HUES64 (cell line): Measurements from ENCODE around the gene AR.

Source experiments
- H3K27ac ChIP-seq: 2 replicates; pipeline ENCODE4 v1.7.0; 2013; ENCODE audit warnings: low read depth, low read length, inconsistent platforms
- H3K27me3 ChIP-seq: 2 replicates; pipeline ENCODE4 v1.6.1; 2013; ENCODE audit warnings: mild to moderate bottlenecking, low read length; ENCODE audit not compliant: insufficient read depth
- H3K36me3 ChIP-seq: 2 replicates; pipeline ENCODE4 v1.6.1; 2013; ENCODE audit warnings: mild to moderate bottlenecking, low read length; ENCODE audit not compliant: insufficient read depth
- H3K4me1 ChIP-seq: 2 replicates; pipeline ENCODE4 v1.6.1; 2013; ENCODE audit warnings: mild to moderate bottlenecking, low read length, moderate library complexity; ENCODE audit not compliant: insufficient read depth
- H3K4me3 ChIP-seq: 2 replicates; pipeline ENCODE4 v1.5.1; 2013; ENCODE audit warnings: mild to moderate bottlenecking, low read length, moderate library complexity
- H3K9ac ChIP-seq: 2 replicates; pipeline ENCODE4 v1.6.1; 2013; ENCODE audit warnings: mild to moderate bottlenecking, low read depth, low read length
- H3K9me3 ChIP-seq: 2 replicates; pipeline ENCODE4 v1.6.1; 2013; ENCODE audit warnings: low read depth, low read length; ENCODE audit not compliant: insufficient read depth
- WGBS: fragments of 150-250, 120-280 bp; methylation state at CpG from one replicate; pipeline ENCODE4 v1.1.7; 2013; ENCODE audit warnings: missing lambda C conversion rate; 5-methylcytosine and 5-hydroxymethylcytosine counted together

AR gene

DNA sequence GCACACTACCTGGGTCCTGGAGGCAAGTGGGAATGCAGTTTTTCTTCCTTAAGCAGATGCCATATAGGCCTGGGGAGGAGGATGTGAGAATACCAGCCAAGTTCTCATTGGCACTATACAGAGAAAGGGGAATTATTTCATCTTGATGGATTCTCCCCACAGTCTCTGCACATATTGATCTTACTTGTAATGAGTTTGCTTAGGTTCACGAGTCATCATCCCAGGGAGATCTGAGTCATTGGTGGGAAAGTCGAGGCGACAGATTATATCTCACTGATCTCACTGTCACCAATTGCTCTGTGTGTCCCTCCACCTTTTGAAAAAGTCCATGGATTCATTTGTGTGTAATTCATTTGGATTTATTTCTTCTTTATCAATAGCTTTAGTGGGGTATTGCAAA is 156.8 kb downstream of the AR start:
- no CpG with 5 or more reads among the region's 3 CpGs for WGBS
- Histone ChIP-seq H3K9me3 (no peaks in the 10 kb centered on the region), H3K9ac (no peak overlapping the region)

DNA sequence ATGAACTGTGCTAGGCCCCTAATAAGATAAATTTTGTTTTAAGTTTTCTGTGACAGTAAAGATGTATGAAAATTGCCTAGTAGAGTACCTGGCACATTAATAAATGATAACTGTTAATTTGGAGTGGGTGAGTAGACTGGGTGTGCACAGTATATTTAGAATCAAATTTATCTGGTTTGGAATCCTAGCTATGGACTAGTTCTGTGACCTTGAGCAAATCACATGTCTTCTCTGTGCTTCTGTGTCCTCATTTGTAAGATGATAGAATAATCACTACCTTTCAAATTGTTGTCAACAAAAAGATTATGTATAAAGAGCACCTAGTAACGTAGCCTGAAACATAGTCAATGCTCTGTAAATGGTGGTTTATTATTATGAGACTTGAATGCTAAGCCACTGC is 170.2 kb downstream of the AR start:
- WGBS: 100% methylated on average over 1 of the region's 1 CpG
- no peaks in the 10 kb centered on the region for H3K27me3 ChIP-seq
- H3K4me1 ChIP-seq: no peaks in the 10 kb centered on the region
- H3K4me3 ChIP-seq: no peak overlapping the region
- peaks cover 8% of the 10 kb centered on the region for H3K36me3 ChIP-seq
- no peak overlapping the region for H3K9ac ChIP-seq
- H3K9me3 ChIP-seq: no peaks in the 10 kb centered on the region
- H3K27ac ChIP-seq: no peak overlapping the region

More for the DNA sequence above, 156.8 kb downstream of the AR start:
- no peak overlapping the region for H3K4me3 ChIP-seq
- H3K36me3 ChIP-seq: no peaks in the 10 kb centered on the region
- no peak overlapping the region for H3K27ac ChIP-seq
- H3K4me1 ChIP-seq: no peaks in the 10 kb centered on the region
- H3K27me3 ChIP-seq: no peaks in the 10 kb centered on the region

DNA sequence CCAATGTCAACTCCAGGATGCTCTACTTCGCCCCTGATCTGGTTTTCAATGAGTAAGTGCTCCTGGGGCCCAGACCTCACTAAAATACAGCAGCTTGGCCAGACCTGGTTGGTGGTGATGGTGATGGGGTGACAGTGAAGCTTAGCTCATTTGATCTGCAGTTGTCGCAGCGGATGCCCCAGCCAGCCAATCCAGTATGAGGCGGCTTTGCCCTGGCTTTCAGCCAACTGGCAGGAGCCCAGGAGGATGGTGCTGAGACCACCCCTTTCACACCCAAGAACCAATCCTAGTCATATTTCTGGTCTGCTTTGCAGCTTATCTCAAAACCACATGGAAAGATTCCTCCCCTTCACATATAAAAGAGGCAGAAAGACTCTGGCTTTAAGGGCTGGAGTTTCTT is 173.8 kb downstream of the AR start:
- Histone ChIP-seq H3K9ac (no peak overlapping the region), H3K9me3 (no peaks in the 10 kb centered on the region), H3K36me3 (peaks cover 8% of the 10 kb centered on the region; the same call in 1 of the 2 replicates), H3K27ac (no peak overlapping the region), H3K27me3 (no peaks in the 10 kb centered on the region), H3K4me3 (no peak overlapping the region), H3K4me1 (no peaks in the 10 kb centered on the region)
- 98% methylated on average over 4 of the region's 4 CpGs for WGBS

DNA sequence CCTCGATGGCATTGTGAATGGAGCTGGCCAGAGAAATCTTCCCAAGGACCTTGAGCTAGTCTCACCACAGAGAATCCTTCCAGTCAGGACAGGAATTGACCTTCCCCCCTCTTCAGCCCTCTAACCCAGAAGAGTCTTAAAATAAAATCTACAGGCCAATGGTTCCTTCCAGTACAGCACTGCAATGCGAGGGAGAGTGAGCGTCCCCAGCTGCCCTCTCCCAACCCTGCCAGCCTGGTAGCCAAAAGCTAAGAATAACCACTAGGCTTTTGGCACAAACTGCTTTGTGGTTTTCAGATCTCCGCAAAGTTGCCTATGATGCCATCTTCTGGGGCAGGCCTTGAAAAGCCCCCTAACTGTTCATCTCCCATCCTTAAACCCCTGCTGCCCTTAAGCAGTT is 175.1 kb downstream of the AR start:
- no peaks in the 10 kb centered on the region for H3K4me1 ChIP-seq
- H3K4me3 ChIP-seq: no peak overlapping the region
- H3K9ac ChIP-seq: no peak overlapping the region
- 97% methylated on average over 4 of the region's 4 CpGs for WGBS
- H3K27ac ChIP-seq: no peak overlapping the region
- peaks cover 11% of the 10 kb centered on the region; the same call in 1 of the 2 replicates for H3K36me3 ChIP-seq
- no peaks in the 10 kb centered on the region for H3K9me3 ChIP-seq
- no peaks in the 10 kb centered on the region for H3K27me3 ChIP-seq

DNA sequence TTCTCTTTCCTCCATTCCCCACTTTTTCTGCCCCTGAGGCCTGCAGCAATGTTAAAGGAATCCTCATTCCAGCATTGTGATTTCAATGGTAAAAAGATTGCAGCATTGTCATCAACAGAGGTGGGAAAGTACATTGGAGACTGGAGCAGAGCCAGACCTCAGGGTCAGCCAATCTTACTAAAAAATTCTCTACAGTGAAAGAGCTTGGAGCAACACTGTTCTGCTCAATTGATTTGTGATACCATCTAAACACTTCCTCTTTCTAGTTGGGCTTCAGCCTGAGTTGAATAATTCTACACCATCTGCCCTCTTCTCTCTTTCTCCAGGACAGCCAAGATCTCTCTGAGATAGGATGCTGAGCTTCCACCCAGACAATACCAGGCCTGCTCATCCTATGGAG is 176.5 kb downstream of the AR start:
- Histone ChIP-seq H3K36me3 (peaks cover 12% of the 10 kb centered on the region; the same call in 1 of the 2 replicates), H3K4me1 (no peaks in the 10 kb centered on the region), H3K9me3 (no peaks in the 10 kb centered on the region), H3K9ac (no peak overlapping the region), H3K27ac (no peak overlapping the region), H3K27me3 (no peaks in the 10 kb centered on the region), H3K4me3 (no peak overlapping the region)

DNA sequence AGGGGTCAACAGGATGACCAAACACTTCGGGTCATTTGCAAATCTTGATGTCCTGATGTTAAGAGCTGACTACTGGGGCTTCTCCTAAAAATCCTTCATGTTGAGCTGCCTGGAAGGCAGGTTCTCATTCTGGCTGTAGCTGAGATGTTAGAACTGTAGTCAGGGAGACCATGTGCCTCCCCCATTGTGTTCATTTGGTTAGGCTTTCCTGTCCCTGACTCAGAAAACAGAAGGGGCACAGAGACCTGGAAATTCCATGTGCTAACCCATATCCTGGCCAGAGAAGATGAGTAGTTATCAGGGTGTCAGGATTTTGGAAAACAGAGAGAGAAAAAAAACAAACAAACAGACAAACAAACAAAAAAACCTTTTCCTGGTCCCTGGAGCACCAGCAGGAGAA is 177.5 kb downstream of the AR start:
- H3K4me3 ChIP-seq: no peak overlapping the region
- WGBS: 88% methylated on average over 1 of the region's 1 CpG

DNA sequence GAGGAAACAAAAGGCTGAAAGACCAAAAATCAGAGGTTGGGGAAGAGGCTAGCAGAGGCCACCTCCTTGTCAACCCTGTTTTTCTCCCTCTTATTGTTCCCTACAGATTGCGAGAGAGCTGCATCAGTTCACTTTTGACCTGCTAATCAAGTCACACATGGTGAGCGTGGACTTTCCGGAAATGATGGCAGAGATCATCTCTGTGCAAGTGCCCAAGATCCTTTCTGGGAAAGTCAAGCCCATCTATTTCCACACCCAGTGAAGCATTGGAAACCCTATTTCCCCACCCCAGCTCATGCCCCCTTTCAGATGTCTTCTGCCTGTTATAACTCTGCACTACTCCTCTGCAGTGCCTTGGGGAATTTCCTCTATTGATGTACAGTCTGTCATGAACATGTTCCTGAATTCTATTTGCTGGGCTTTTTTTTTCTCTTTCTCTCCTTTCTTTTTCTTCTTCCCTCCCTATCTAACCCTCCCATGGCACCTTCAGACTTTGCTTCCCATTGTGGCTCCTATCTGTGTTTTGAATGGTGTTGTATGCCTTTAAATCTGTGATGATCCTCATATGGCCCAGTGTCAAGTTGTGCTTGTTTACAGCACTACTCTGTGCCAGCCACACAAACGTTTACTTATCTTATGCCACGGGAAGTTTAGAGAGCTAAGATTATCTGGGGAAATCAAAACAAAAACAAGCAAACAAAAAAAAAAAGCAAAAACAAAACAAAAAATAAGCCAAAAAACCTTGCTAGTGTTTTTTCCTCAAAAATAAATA is 179.9 kb downstream of the AR start:
- H3K9me3 ChIP-seq: no peaks in the 10 kb centered on the region
- no peak overlapping the region for H3K9ac ChIP-seq
- WGBS: 97% methylated on average over 5 of the region's 5 CpGs

More for the DNA sequence above, 177.5 kb downstream of the AR start:
- H3K27me3 ChIP-seq: no peaks in the 10 kb centered on the region
- H3K4me1 ChIP-seq: no peaks in the 10 kb centered on the region
- peaks cover 17% of the 10 kb centered on the region; the same call in 1 of the 2 replicates for H3K36me3 ChIP-seq
- H3K9me3 ChIP-seq: no peaks in the 10 kb centered on the region
- H3K27ac ChIP-seq: no peak overlapping the region
- H3K9ac ChIP-seq: no peak overlapping the region

DNA sequence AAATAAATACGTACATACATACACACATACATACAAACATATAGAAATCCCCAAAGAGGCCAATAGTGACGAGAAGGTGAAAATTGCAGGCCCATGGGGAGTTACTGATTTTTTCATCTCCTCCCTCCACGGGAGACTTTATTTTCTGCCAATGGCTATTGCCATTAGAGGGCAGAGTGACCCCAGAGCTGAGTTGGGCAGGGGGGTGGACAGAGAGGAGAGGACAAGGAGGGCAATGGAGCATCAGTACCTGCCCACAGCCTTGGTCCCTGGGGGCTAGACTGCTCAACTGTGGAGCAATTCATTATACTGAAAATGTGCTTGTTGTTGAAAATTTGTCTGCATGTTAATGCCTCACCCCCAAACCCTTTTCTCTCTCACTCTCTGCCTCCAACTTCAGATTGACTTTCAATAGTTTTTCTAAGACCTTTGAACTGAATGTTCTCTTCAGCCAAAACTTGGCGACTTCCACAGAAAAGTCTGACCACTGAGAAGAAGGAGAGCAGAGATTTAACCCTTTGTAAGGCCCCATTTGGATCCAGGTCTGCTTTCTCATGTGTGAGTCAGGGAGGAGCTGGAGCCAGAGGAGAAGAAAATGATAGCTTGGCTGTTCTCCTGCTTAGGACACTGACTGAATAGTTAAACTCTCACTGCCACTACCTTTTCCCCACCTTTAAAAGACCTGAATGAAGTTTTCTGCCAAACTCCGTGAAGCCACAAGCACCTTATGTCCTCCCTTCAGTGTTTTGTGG is 180.7 kb downstream of the AR start:
- Histone ChIP-seq H3K36me3 (peaks cover 17% of the 10 kb centered on the region; the same call in 1 of the 2 replicates), H3K27me3 (no peaks in the 10 kb centered on the region), H3K4me1 (no peaks in the 10 kb centered on the region), H3K4me3 (no peak overlapping the region), H3K9ac (no peak overlapping the region), H3K9me3 (no peaks in the 10 kb centered on the region), H3K27ac (no peak overlapping the region)
- 93% methylated on average over 5 of the region's 5 CpGs for WGBS

More for the DNA sequence above, 179.9 kb downstream of the AR start:
- H3K36me3 ChIP-seq: peaks cover 17% of the 10 kb centered on the region; the same call in 1 of the 2 replicates
- H3K27ac ChIP-seq: no peak overlapping the region
- H3K27me3 ChIP-seq: no peaks in the 10 kb centered on the region
- no peak overlapping the region for H3K4me3 ChIP-seq
- no peaks in the 10 kb centered on the region for H3K4me1 ChIP-seq

DNA sequence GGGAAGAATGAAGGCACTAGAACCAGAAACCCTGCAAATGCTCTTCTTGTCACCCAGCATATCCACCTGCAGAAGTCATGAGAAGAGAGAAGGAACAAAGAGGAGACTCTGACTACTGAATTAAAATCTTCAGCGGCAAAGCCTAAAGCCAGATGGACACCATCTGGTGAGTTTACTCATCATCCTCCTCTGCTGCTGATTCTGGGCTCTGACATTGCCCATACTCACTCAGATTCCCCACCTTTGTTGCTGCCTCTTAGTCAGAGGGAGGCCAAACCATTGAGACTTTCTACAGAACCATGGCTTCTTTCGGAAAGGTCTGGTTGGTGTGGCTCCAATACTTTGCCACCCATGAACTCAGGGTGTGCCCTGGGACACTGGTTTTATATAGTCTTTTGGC is 181.7 kb downstream of the AR start:
- H3K9ac ChIP-seq: no peak overlapping the region
- H3K36me3 ChIP-seq: peaks cover 16% of the 10 kb centered on the region; the same call in 1 of the 2 replicates
- no peaks in the 10 kb centered on the region for H3K9me3 ChIP-seq
- WGBS: 100% methylated on average over 2 of the region's 2 CpGs
- H3K27me3 ChIP-seq: no peaks in the 10 kb centered on the region
- H3K4me3 ChIP-seq: no peak overlapping the region
- no peak overlapping the region for H3K27ac ChIP-seq
- no peaks in the 10 kb centered on the region for H3K4me1 ChIP-seq

DNA sequence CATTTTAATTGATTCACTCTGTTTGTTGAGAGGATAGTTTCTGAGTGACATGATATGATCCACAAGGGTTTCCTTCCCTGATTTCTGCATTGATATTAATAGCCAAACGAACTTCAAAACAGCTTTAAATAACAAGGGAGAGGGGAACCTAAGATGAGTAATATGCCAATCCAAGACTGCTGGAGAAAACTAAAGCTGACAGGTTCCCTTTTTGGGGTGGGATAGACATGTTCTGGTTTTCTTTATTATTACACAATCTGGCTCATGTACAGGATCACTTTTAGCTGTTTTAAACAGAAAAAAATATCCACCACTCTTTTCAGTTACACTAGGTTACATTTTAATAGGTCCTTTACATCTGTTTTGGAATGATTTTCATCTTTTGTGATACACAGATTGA is 182.2 kb downstream of the AR start:
- Histone ChIP-seq H3K27me3 (no peaks in the 10 kb centered on the region), H3K4me3 (no peak overlapping the region), H3K9ac (no peak overlapping the region), H3K9me3 (no peaks in the 10 kb centered on the region), H3K4me1 (no peaks in the 10 kb centered on the region), H3K27ac (no peak overlapping the region), H3K36me3 (peaks cover 10% of the 10 kb centered on the region; the same call in 1 of the 2 replicates)
- no CpG with 5 or more reads among the region's 1 CpG for WGBS

DNA sequence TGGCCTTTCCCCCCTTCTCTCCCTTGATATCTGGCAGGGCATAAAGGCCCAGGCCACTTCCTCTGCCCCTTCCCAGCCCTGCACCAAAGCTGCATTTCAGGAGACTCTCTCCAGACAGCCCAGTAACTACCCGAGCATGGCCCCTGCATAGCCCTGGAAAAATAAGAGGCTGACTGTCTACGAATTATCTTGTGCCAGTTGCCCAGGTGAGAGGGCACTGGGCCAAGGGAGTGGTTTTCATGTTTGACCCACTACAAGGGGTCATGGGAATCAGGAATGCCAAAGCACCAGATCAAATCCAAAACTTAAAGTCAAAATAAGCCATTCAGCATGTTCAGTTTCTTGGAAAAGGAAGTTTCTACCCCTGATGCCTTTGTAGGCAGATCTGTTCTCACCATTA is 183.8 kb downstream of the AR start:
- 92% methylated on average over 2 of the region's 2 CpGs for WGBS
- no peak overlapping the region for H3K9ac ChIP-seq
- H3K4me3 ChIP-seq: no peak overlapping the region
- H3K9me3 ChIP-seq: no peaks in the 10 kb centered on the region
- H3K27ac ChIP-seq: no peak overlapping the region
- no peaks in the 10 kb centered on the region for H3K27me3 ChIP-seq
- H3K4me1 ChIP-seq: no peaks in the 10 kb centered on the region
- peaks cover 9% of the 10 kb centered on the region; the same call in 1 of the 2 replicates for H3K36me3 ChIP-seq
